ENCODE data around the gene UTP4. TPM values are rescaled to one million over a fixed set of nuclear protein-coding genes. Genes with fewer than 3 reads are reported as not detected.

UTP4 gene
- total and polyA plus RNA-seq, 2 of the 8 experiments (the other 6 are each of a cell fraction or from before 2014, with no cell fraction given) = 101 to 118 TPM

- TF ChIP-seq YY1 (IDR thresholded peaks at IDR 0.05; ENCODE audit: low read depth, low read length) (no peak), SAP30 (IDR thresholded peaks at IDR 0.05; ENCODE audit: insufficient read depth, insufficient replicate concordance, low read length) (no peak)
Measured at GRCh38 chr16:69141936-69142335, 9.5 kb downstream of the UTP4 start (continued).

Measured in H1 (cell line).